HCT116 (cell line): ENCODE measurements around the gene AFDN. TPM values are rescaled to one million over a fixed set of nuclear protein-coding genes. Genes with fewer than 3 reads are reported as not detected.

Experiments
- ATAC-seq: fragments of 200-7000 bp; cut with Tn5 transposase; 2 replicates; pipeline ENCODE4 v1.9.1; 2020; ENCODE audit warnings: mild to moderate bottlenecking, moderate library complexity
- BruUV-seq: library from RNA; stranded (reverse); fragments of 400-500 nt; replicated peaks from 2 replicates; lab custom pipeline; 2021; lab: Mats Ljungman, UMichigan
- CTCF ChIA-PET: fragments of 300-600 bp; sonication (Branson Sonifier 250); formaldehyde crosslinking; loops from one replicate; lab custom pipeline; 2021; ENCODE audit warnings: antibody characterized with exemption; lab: Charles Lee
- POLR2A ChIA-PET: fragments of 300-600, 350-600 bp; sonication (Branson Sonifier 250); formaldehyde crosslinking; loops from one replicate; lab custom pipeline; 2021; ENCODE audit warnings: antibody characterized with exemption; lab: Charles Lee
- RAD21 ChIA-PET, 2 experiments: fragments of 300-600 bp; sonication (Branson Sonifier 250); formaldehyde crosslinking; loops; one replicate each; lab custom pipeline; 2023; ENCODE audit warnings: low total read pairs in 2 of 2; ENCODE audit not compliant: uncharacterized antibody in 2 of 2, unreplicated experiment in 2 of 2, low non-redundant PET in 1 of 2; lab: Charles Lee
- DNase-seq: peaks from one replicate; pipeline ENCODE4 v3.0.0-alpha.2; 2010; ENCODE audit warnings: low read depth, low spot score
- H2AFZ ChIP-seq: fragments of 200-600 bp; shearing (Covaris generic), sonication (generic); 2 replicates; pipeline ENCODE4 v1.6.1; 2017; ENCODE audit warnings: low read depth, mixed run types, mixed read lengths, antibody characterized with exemption, low read length; ENCODE audit not compliant: poor library complexity, severe bottlenecking
- H3K27ac ChIP-seq: 2 replicates; pipeline ENCODE4 v1.5.1; 2012; ENCODE audit warnings: low read depth, low read length
- H3K27me3 ChIP-seq: fragments of 200-600 bp; sonication (generic); 2 replicates; pipeline ENCODE4 v1.6.1; 2016; ENCODE audit warnings: mixed run types, low read length, mixed read lengths; ENCODE audit not compliant: insufficient read depth
- H3K36me3 ChIP-seq, 2 experiments: fragments of 200-500 bp in 1 of 2; fragments of 200-600 bp in 1 of 2; sonication (Bioruptor generic) in 1 of 2; sonication (generic) in 1 of 2; 2 replicates each; pipeline versions ENCODE4 v1.5.1 to v1.6.1; 2014 to 2016; ENCODE audit warnings: low read length in 2 of 2, inconsistent platforms in 1 of 2, mixed read lengths in 1 of 2, mixed run types in 1 of 2; ENCODE audit not compliant: insufficient read depth in 2 of 2, control insufficient read depth in 1 of 2
- H3K4me1 ChIP-seq, 2 experiments: fragments of 200-600 bp in 1 of 2; sonication (generic) in 1 of 2; 2 replicates each; pipeline versions ENCODE4 v1.5.1 to v1.6.1; 2012 to 2017; ENCODE audit warnings: low read length in 2 of 2, inconsistent platforms in 1 of 2, mild to moderate bottlenecking in 1 of 2, mixed read lengths in 1 of 2, mixed run types in 1 of 2, moderate library complexity in 1 of 2; ENCODE audit not compliant: insufficient read depth in 2 of 2, control insufficient read depth in 1 of 2
- H3K4me2 ChIP-seq: fragments of 200-600 bp; sonication (generic); 2 replicates; pipeline ENCODE4 v1.6.1; 2017; ENCODE audit warnings: mixed run types, low read length, mixed read lengths
- H3K4me3 ChIP-seq, 2 experiments: fragments of 200-600 bp in 1 of 2; sonication (generic) in 1 of 2; replicated peaks in 1 of 2; 2 replicates each; pipeline ENCODE4 v1.5.1; 2011 to 2016; ENCODE audit warnings: low read length in 2 of 2, control low read depth in 1 of 2, low read depth in 1 of 2, mild to moderate bottlenecking in 1 of 2, mixed read lengths in 1 of 2, mixed run types in 1 of 2
- H3K79me2 ChIP-seq: fragments of 200-600 bp; sonication (generic); 2 replicates; pipeline ENCODE4 v1.6.1; 2017; ENCODE audit warnings: mild to moderate bottlenecking, mixed run types, low read length, moderate library complexity, mixed read lengths; ENCODE audit not compliant: insufficient read depth
- H3K9ac ChIP-seq: fragments of 200-600 bp; sonication (generic); 2 replicates; pipeline ENCODE4 v1.6.1; 2016; ENCODE audit warnings: low read length, mixed read lengths
- H3K9me2 ChIP-seq: fragments of 200-600 bp; sonication (generic), shearing (Covaris generic); 2 replicates; pipeline ENCODE4 v1.6.1; 2017; ENCODE audit warnings: mixed run types, mild to moderate bottlenecking, moderate library complexity; ENCODE audit not compliant: insufficient read depth
- H3K9me3 ChIP-seq, 2 experiments: fragments of 200-500 bp in 1 of 2; fragments of 200-600 bp in 1 of 2; sonication (Bioruptor generic) in 1 of 2; sonication (generic) in 1 of 2; 2 replicates each; pipeline ENCODE4 v1.6.1; 2014 to 2017; ENCODE audit warnings: low read length in 2 of 2, mixed read lengths in 2 of 2, inconsistent platforms in 1 of 2, low read depth in 1 of 2, mild to moderate bottlenecking in 1 of 2, mixed run types in 1 of 2, moderate library complexity in 1 of 2; ENCODE audit not compliant: control insufficient read depth in 1 of 2, insufficient read depth in 1 of 2
- H4K20me1 ChIP-seq: fragments of 200-600 bp; sonication (generic), shearing (Covaris generic); 2 replicates; pipeline ENCODE4 v1.6.1; 2017; ENCODE audit warnings: mixed run types, mild to moderate bottlenecking, moderate library complexity; ENCODE audit not compliant: insufficient read depth
- ATF3 ChIP-seq: IDR thresholded peaks from 2 replicates; pipeline ENCODE4 v1.6.1; 2012
- CBX3 ChIP-seq: IDR thresholded peaks from 2 replicates; pipeline ENCODE4 v1.6.1; 2012; ENCODE audit warnings: low read depth
- CEBPB ChIP-seq: IDR thresholded peaks from 2 replicates; pipeline ENCODE4 v1.6.1; 2012; ENCODE audit warnings: low read depth
- EGR1 ChIP-seq: IDR thresholded peaks from 2 replicates; pipeline ENCODE4 v1.6.1; 2012; ENCODE audit warnings: low read depth
- ELF1 ChIP-seq: IDR thresholded peaks from 2 replicates; pipeline ENCODE4 v1.6.1; 2012; ENCODE audit warnings: low read depth, borderline replicate concordance
- EZH2phosphoT487 ChIP-seq: fragments of 200-600 bp; IDR thresholded peaks from 2 replicates; pipeline ENCODE4 v1.6.1; 2018; ENCODE audit warnings: antibody characterized with exemption, borderline replicate concordance
- JUND ChIP-seq: IDR thresholded peaks from 2 replicates; pipeline ENCODE4 v1.6.1; 2012
- RAD21 ChIP-seq: IDR thresholded peaks from 2 replicates; pipeline ENCODE4 v1.6.1; 2012; ENCODE audit warnings: low read depth, mild to moderate bottlenecking
- SIN3A ChIP-seq: IDR thresholded peaks from 2 replicates; pipeline ENCODE4 v1.6.1; 2012; ENCODE audit warnings: low read depth
- SP1 ChIP-seq: IDR thresholded peaks from 2 replicates; pipeline ENCODE4 v1.6.1; 2012; ENCODE audit warnings: low read depth
- SRF ChIP-seq: IDR thresholded peaks from 2 replicates; pipeline ENCODE4 v1.6.1; 2012; ENCODE audit warnings: low read depth
- TCF7L2 ChIP-seq: IDR thresholded peaks from 2 replicates; pipeline ENCODE4 v1.7.0; 2011; ENCODE audit warnings: borderline replicate concordance, inconsistent platforms; ENCODE audit not compliant: insufficient read depth, insufficient read length; ENCODE audit errors: extremely low read depth
- YY1 ChIP-seq: IDR thresholded peaks from 2 replicates; pipeline ENCODE4 v1.6.1; 2011; ENCODE audit warnings: low read length, low read depth, moderate library complexity, mild to moderate bottlenecking; ENCODE audit not compliant: insufficient replicate concordance; ENCODE audit errors: extremely low read depth
- ZBTB33 ChIP-seq: IDR thresholded peaks from 2 replicates; pipeline ENCODE4 v1.6.1; 2011; ENCODE audit warnings: mild to moderate bottlenecking, low read length, moderate library complexity; ENCODE audit not compliant: insufficient replicate concordance; ENCODE audit errors: extremely low read depth
- ZFX ChIP-seq: fragments of 450-650 bp; IDR thresholded peaks from 2 replicates; pipeline ENCODE4 v1.6.1; 2017
- intact Hi-C: fragments of 100-400 bp; cut with micrococcal nuclease; formaldehyde crosslinking; loops from 2 replicates; pipeline ENCODE4 v1.10.0; 2022
- total RNA-seq: library from RNA; stranded (reverse); gene quantifications from one replicate; pipeline ENCODE4 v1.2.1, GENCODE V29; 2021; ENCODE audit not compliant: unreplicated experiment

AFDN gene
- total RNA-seq, 1 experiment from 2014 or later, result 59.4 TPM

GRCh38 chr6:167827583-167828324, 1.0 kb downstream of the AFDN start:
- POLR2A ChIA-PET, result no interaction called here

GRCh38 chr6:167828325-167828956, 1.7 kb downstream of the AFDN start:
- intact Hi-C loops, result no loop called here
- POLR2A ChIA-PET, result no interaction called here
- ATAC-seq, result no peak
- CTCF ChIA-PET, result no interaction called here
- H2AFZ ChIP-seq, result no peak overlapping the region
- TF ChIP-seq TCF7L2 (no peak), ZBTB33 (no peak), RAD21 (no peak), EZH2phosphoT487 (no peak), ATF3 (no peak), SP1 (no peak), CEBPB (no peak), ZFX (no peak), ELF1 (no peak), SIN3A (no peak), SRF (no peak), CBX3 (no peak), YY1 (no peak), JUND (no peak)
- no TSS peak for BruUV-seq
- no peaks in the 10 kb centered on the region for H3K9me2 ChIP-seq
- H3K4me2 ChIP-seq, result peak overlapping the region; percentile 90
- peaks cover 31% of the 10 kb centered on the region for H4K20me1 ChIP-seq
- H3K9me3 ChIP-seq, result no peaks in the 10 kb centered on the region
- no peak for DNase-seq
- no peaks in the 10 kb centered on the region for H3K36me3 ChIP-seq
- H3K27me3 ChIP-seq, result no peaks in the 10 kb centered on the region
- H3K79me2 ChIP-seq, result peaks cover 60% of the 10 kb centered on the region
- H3K27ac ChIP-seq, result no peak overlapping the region; the same call in 1 of the 2 replicates
- H3K4me3 ChIP-seq, result peak overlapping the region; percentile 68 to 81
- H3K9ac ChIP-seq, result peak overlapping the region; percentile 66
- peaks cover 14 to 60% of the 10 kb centered on the region in 2 experiments for H3K4me1 ChIP-seq
- RAD21 ChIA-PET, result no interaction called here

More at GRCh38 chr6:167827583-167828324, 1.0 kb downstream of the AFDN start:
- Histone ChIP-seq H3K4me1 (peaks cover 14 to 59% of the 10 kb centered on the region in 2 experiments), H3K4me2 (peak overlapping the region; percentile 90), H3K9me2 (no peaks in the 10 kb centered on the region), H3K9ac (peak overlapping the region; percentile 66), H2AFZ (no peak overlapping the region), H3K27ac (peak overlapping the region; percentile 27), H4K20me1 (peaks cover 27% of the 10 kb centered on the region), H3K4me3 (peak overlapping the region; percentile 68 to 81), H3K27me3 (no peaks in the 10 kb centered on the region), H3K36me3 (no peaks in the 10 kb centered on the region), H3K9me3 (no peaks in the 10 kb centered on the region), H3K79me2 (peaks cover 53% of the 10 kb centered on the region)
- no TSS peak for BruUV-seq
- RAD21 ChIA-PET, result no interaction called here
- TF ChIP-seq EGR1 (no peak), ZFX (peak; percentile 54; the same call in 1 of the 2 replicates)
- ATAC-seq (peak; percentile 31), DNase-seq (no peak)
- CTCF ChIA-PET, result no interaction called here
- intact Hi-C loops, result no loop called here
